Adrenal gland (tissue), 12 donors: ENCODE data around the gene CCDC93. TPM values are rescaled to one million over a fixed set of nuclear protein-coding genes. Genes with fewer than 3 reads are reported as not detected.
"Not testable (repeated sequence)": the region's sequence is repeated elsewhere in the genome, so short reads cannot be mapped to it uniquely, and the experiment has no call there.

Experiments used
- DNase-seq, 7 donors: peaks; one replicate each; pipeline ENCODE4 v3.0.0-alpha.2; 2019 to 2020
- H3K27ac ChIP-seq, 5 donors: fragments of 200-600 bp; sonication (generic) in 4 of 5; 1 replicate in 3 of 5; 2 replicates in 2 of 5; pipeline versions ENCODE4 v1.5.1 to v1.8.0; 2016 to 2020; ENCODE audit warnings: mild to moderate bottlenecking in 1 of 5
- H3K27me3 ChIP-seq: fragments of 200-600 bp; 2 replicates; pipeline ENCODE4 v1.8.0; 2021
- H3K36me3 ChIP-seq, 2 donors: fragments of 200-600 bp; replicated peaks in 1 of 2; 1 replicate in 1 of 2; 2 replicates in 1 of 2; pipeline versions ENCODE4 v1.5.1 to v1.8.0; 2018 to 2022
- H3K4me1 ChIP-seq, 2 donors: fragments of 200-600 bp; replicated peaks in 1 of 2; 1 replicate in 1 of 2; 2 replicates in 1 of 2; pipeline versions ENCODE4 v1.5.1 to v1.8.0; 2018 to 2021
- H3K4me3 ChIP-seq, 4 donors: fragments of 200-600 bp; sonication (generic) in 3 of 4; one replicate each; pipeline ENCODE4 v1.5.1; 2016 to 2018
- H3K9me3 ChIP-seq, 3 donors: fragments of 200-600 bp; sonication (generic) in 1 of 3; replicated peaks in 1 of 3; 1 replicate in 2 of 3; 2 replicates in 1 of 3; pipeline versions ENCODE4 v1.5.1 to v1.8.0; 2016 to 2021
- POLR2A ChIP-seq, 2 donors: fragments of 450-650 bp; IDR thresholded peaks; one replicate each; pipeline ENCODE4 v1.6.1; 2017; ENCODE audit warnings: antibody characterized with exemption in 2 of 2, mild to moderate bottlenecking in 2 of 2, moderate library complexity in 1 of 2
- WGBS, 4 donors: extraction: QIAGEN DNeasy Blood & Tissue Kit in 2 of 4; methylation state at CpG; one replicate each; pipeline versions ENCODE4 v1.1.5 to v1.1.7; 2013 to 2017; 5-methylcytosine and 5-hydroxymethylcytosine counted together
- intact Hi-C, 2 donors: fragments of 100-400 bp; cut with DNase I; formaldehyde crosslinking; loops; one replicate each; pipeline versions ENCODE4 v1.14.1 to v1.15.0; 2022 to 2023
- polyA plus RNA-seq, 3 donors: library from polyadenylated mRNA; stranded (reverse); fragments of 200-250 nt in 2 of 3; fragments of 350-450 nt in 1 of 3; fragmentation: Illumina TruSeq in 1 of 3; extraction: RNeasy Lipid Tissue Mini Kit (QIAGEN cat#74804) in 1 of 3; gene quantifications; one replicate each; pipeline ENCODE4 v1.2.3, GENCODE V29; 2013 to 2014
- total RNA-seq, 9 donors: library from RNA; depleted of rRNA in 4 of 9; stranded (reverse); fragments of >200 nt in 4 of 9; fragments of 120-200 nt in 1 of 9; fragmentation: NEBNext Ultra II Directional in 1 of 9; extraction: Animal tissue kit (Norgen Biotek cat#: 25700) in 1 of 9; gene quantifications; one replicate each; pipeline versions ENCODE4 v1.1.0 to v1.2.4, GENCODE V29; 2013 to 2023
- TF ChIP-seq, protein P1 (sequence below), 6 experiments: fragments of 450-650 bp in 4 of 6; fragments of 200-600 bp in 2 of 6; sonication (generic) in 1 of 6; IDR thresholded peaks; 1 replicate in 5 of 6; 2 replicates in 1 of 6; pipeline versions ENCODE4 v1.5.1 to v1.8.0; 2016 to 2021; ENCODE audit warnings: antibody characterized with exemption in 6 of 6, mild to moderate bottlenecking in 2 of 6, moderate library complexity in 1 of 6
- donor health status: healthy with polysubstance abuse.
- donor health status: Bipolar disorder and iron deficiency.
- donor health status: DM: yes; HTN: yes; CAD: no.
- donor health status: DM: no; HTN: no; CAD: no.
- donor health status: DM: no; HTN: no; CAD: no.
- donor health status: DM: yes; HTN: yes; CAD: no.

Gene CCDC93
- total and polyA plus RNA-seq, 12 donors: 10.9 to 50.6 (median 33.8) TPM

GRCh38 chr2:117931266-117931665, 82.6 kb downstream of the CCDC93 start:
- Histone ChIP-seq H3K4me1 (no peaks in the 10 kb centered on the region), H3K4me3 (no peak overlapping the region), H3K27ac (no peak overlapping the region), H3K9me3 (no peaks in the 10 kb centered on the region), H3K27me3 (no peaks in the 10 kb centered on the region), H3K36me3 (peaks cover 0 to 72% of the 10 kb centered on the region in 2 donors)
- intact Hi-C loops: no loop called here
- DNase-seq: no peak
- WGBS, 4 donors: 93 to 94% (median 93%) methylated on average over 4 of the region's 4 CpGs
- TF ChIP-seq, protein P1, sequence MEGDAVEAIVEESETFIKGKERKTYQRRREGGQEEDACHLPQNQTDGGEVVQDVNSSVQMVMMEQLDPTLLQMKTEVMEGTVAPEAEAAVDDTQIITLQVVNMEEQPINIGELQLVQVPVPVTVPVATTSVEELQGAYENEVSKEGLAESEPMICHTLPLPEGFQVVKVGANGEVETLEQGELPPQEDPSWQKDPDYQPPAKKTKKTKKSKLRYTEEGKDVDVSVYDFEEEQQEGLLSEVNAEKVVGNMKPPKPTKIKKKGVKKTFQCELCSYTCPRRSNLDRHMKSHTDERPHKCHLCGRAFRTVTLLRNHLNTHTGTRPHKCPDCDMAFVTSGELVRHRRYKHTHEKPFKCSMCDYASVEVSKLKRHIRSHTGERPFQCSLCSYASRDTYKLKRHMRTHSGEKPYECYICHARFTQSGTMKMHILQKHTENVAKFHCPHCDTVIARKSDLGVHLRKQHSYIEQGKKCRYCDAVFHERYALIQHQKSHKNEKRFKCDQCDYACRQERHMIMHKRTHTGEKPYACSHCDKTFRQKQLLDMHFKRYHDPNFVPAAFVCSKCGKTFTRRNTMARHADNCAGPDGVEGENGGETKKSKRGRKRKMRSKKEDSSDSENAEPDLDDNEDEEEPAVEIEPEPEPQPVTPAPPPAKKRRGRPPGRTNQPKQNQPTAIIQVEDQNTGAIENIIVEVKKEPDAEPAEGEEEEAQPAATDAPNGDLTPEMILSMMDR (IDR thresholded peaks at IDR 0.05): no peak
- TF ChIP-seq POLR2A (IDR thresholded peaks at IDR 0.05): no peak

DNA sequence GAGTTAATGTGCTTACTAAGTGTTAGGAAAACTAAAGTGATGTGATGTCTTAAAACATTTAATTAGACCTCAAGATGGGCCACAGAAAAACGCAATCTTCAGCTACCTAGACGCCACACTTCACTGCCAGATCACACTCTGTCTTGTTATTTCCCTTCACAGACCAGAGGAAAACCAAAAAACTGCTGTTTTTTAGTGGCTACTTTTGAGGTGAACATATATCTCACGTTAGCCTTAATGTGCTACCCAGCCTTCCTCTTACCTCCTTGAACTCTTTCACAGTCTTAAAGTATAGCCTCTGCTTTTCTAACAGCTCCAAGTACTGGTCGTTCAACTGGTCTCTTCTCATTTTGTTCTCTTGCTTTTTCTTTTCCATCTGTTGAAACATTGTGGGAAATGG, 83.1 kb downstream of the CCDC93 start:
- no peak overlapping the region for H3K27ac ChIP-seq
- H3K36me3 ChIP-seq: peaks cover 0 to 67% of the 10 kb centered on the region in 2 donors
- 92 to 95% (median 94%) methylated on average over 4 of the region's 4 CpGs for WGBS, 4 donors
- no peaks in the 10 kb centered on the region for H3K27me3 ChIP-seq
- H3K4me1 ChIP-seq: no peaks in the 10 kb centered on the region
- intact Hi-C loops: no loop called here
- TF ChIP-seq POLR2A (IDR thresholded peaks at IDR 0.05): no peak
- TF ChIP-seq, protein P1 (IDR thresholded peaks at IDR 0.05): no peak
- H3K4me3 ChIP-seq: no peak overlapping the region
- H3K9me3 ChIP-seq: no peaks in the 10 kb centered on the region
- DNase-seq: no peak

GRCh38 chr2:117923471-117923870, 90.4 kb downstream of the CCDC93 start:
- H3K27me3 ChIP-seq, intact Hi-C loops, DNase-seq, H3K4me1 ChIP-seq, H3K4me3 ChIP-seq, H3K9me3 ChIP-seq, H3K27ac ChIP-seq: not testable (repeated sequence)
- WGBS, 4 donors: 93 to 99% (median 97%) methylated on average over 7 to 9 of the region's 9 CpGs
- H3K36me3 ChIP-seq: peaks cover 0 to 40% of the 10 kb centered on the region in 2 donors

DNA sequence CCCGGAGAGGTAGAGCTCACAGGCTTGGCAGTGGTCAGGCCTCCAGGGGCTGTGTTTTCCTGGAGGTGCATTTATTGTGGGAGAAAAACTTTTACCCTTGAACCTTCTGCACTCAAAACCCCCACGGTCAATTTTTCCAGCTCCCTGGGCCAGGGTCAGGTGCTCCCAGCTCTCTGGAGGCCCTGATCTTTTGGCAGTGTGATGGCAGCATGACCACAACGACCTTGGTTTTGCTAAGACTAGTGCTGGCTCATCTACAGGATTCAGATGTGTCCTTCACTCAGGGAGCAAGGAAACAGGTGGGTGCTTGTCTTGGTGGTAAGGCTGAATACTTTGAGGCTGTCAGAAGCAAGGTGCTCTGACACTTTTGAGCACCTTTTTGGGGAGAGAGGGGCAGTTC, 92.3 kb downstream of the CCDC93 start:
- no peak overlapping the region for H3K4me3 ChIP-seq
- peak in 5 of 7 donors; percentile 38 to 62 (median 51) for DNase-seq
- H3K9me3 ChIP-seq: no peaks in the 10 kb centered on the region
- WGBS, 4 donors: 54 to 88% (median 71%) methylated on average over 3 of the region's 3 CpGs
- intact Hi-C loops: no loop called here
- H3K27ac ChIP-seq: peak overlapping the region in 2 of 5 donors; percentile 49 to 58
- peaks cover 0 to 7% of the 10 kb centered on the region in 2 donors for H3K4me1 ChIP-seq
- H3K27me3 ChIP-seq: no peaks in the 10 kb centered on the region
- H3K36me3 ChIP-seq: peaks cover 0 to 55% of the 10 kb centered on the region in 2 donors
- TF ChIP-seq, protein P1 (IDR thresholded peaks at IDR 0.05): no peak
- no peak for TF ChIP-seq POLR2A (IDR thresholded peaks at IDR 0.05)

GRCh38 chr2:117918608-117919007, 95.3 kb downstream of the CCDC93 start:
- 90 to 100% (median 95%) methylated on average over 6 to 7 of the region's 7 CpGs for WGBS, 4 donors

More at GRCh38 chr2:117918608-117919007, 95.3 kb downstream of the CCDC93 start:
- no peak for DNase-seq
- intact Hi-C loops: no loop called here
- no peak overlapping the region for H3K27ac ChIP-seq
- H3K27me3 ChIP-seq: no peaks in the 10 kb centered on the region
- no peak for TF ChIP-seq POLR2A (IDR thresholded peaks at IDR 0.05)
- TF ChIP-seq, protein P1 (IDR thresholded peaks at IDR 0.05): no peak
- no peak overlapping the region for H3K4me3 ChIP-seq
- H3K36me3 ChIP-seq: peaks cover 0 to 55% of the 10 kb centered on the region in 2 donors
- H3K4me1 ChIP-seq: peaks cover 0 to 7% of the 10 kb centered on the region in 2 donors
- no peaks in the 10 kb centered on the region for H3K9me3 ChIP-seq
